Measurements from ENCODE around the gene CMTM2.
"Not testable (repeated sequence)": the region's sequence is repeated elsewhere in the genome, so short reads cannot be mapped to it uniquely, and the experiment has no call there.

CMTM2 gene

GRCh38 chr16:66610111-66610820 lies 31.0 kb downstream of the CMTM2 start:
- no peak for DNase-seq

- not testable (repeated sequence) for DNase-seq
Observed at GRCh38 chr16:66611911-66612310, 32.6 kb downstream of the CMTM2 start.

DNA sequence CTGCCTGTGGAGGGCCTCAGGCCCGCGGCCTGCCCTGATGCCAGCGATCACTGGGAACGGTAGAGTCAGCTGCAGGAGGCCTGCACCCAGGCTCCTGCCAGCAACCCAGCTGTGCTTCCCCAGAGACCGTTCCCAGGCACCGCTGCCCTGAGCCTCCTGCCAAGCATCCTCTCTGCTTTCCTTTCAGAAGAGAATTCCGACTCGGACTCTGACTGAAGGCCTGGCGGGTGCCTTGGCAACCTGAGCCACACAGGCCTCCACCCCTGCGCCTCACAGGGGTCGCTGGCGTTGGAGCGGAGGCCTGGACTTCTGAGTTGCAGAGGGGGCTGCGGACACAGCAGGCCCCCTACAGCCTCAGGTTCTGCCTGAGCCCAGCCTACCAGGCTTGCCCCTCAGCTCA lies 33.2 kb downstream of the CMTM2 start:
- no peak for DNase-seq

- no peak for DNase-seq
Observed at GRCh38 chr16:66614161-66614802, 35.0 kb downstream of the CMTM2 start.

GRCh38 chr16:66616169-66616568 lies 36.9 kb downstream of the CMTM2 start:
- DNase-seq = no peak

DNA sequence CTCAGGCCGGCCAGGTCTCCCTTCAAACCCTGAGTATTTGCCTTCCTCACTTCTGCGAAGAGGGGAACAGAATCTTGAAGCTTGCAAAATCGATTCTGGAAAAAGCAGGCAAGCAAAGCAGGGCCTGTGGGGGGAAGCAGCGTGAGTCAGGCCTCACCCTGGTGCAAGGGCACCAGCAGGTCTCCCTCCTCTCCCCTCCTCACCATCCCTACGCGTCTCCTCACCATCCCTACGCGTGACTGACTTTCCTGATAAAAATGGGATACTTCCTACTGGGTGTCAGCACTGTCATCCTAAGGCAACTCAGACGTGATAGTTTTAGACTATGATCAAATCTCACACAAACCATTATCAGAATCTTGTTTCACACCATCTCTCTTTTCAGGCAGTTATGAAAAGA lies 37.3 kb downstream of the CMTM2 start:
- no peak for DNase-seq

DNA sequence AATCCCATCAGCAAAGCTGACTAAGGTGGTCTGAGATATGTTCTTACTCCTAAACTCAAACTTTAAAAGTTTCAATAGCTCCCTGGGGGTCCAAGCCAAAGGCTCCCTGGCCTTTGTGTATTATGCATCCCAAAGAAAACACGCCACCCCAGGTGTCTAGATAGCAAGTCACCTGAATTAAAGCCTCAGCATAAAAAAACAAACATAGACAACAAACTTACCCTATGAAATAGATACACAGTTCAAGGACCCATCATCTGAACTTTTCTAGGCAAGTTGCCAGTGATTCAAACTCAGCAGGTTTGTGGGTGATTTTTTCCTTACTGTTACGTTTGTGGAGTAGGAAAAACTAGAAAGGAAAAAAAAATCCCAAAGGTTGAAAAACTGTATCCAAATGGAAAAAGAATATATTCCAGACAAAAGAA lies 37.8 kb downstream of the CMTM2 start:
- DNase-seq = no peak

DNA sequence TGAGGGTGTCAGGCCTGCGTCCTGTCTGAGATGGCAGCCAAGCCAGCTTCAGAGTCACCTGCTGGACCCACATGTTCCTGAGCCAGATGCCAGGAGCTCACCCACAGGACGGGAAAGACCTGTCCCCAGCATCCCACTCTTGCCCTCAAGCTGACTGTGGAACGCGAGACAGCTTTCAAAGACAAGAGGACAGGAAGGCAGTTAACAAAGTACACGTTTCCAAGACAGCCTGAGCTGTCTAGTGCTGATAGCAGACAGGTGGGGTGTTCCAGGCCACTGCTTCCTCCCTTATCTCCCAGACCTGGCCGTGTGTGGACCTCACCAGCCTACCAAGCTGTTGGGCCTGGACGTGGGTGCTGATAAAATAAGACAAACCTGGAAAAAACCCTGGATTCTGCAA lies 38.5 kb downstream of the CMTM2 start:
- peak; percentile 6 for DNase-seq

DNA sequence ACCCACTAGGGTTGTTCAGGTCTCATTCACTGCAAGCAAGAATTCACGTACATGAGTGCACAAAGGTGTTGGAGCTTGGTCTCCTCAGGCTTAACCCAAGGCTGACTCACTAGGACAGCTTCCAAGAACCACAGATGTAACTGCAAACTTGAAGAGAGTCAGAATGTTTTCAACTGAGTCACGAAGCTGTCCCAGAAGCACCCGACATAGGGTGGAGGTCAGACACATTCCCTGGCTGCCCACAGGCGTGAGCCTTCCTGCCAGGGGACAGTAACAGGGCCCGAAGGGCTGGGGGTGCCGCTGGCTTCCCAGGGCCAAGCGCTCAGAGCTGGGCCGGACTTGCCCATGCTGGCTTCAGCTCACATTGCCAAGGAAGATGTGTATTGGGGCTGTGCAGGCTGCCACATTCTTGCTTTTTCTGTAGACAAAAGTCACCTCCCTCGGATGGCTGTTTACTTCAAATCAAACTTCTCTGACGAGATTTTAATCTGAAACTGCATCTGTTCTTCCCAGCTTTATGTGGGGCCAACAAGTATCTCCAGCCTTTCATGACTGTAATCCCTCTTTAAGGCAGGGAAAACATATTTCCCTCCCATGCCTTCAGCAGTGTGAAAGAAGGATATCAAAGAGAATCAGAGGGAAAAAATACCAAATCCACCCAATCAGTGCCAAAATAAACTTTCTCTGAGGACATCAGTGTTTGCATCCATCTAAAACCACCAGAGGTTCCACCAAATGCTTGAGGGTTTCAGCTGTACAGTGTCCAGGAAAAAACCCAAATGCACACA lies 39.5 kb downstream of the CMTM2 start:
- DNase-seq = no peak

GRCh38 chr16:66619534-66620428 lies 40.5 kb downstream of the CMTM2 start:
- DNase-seq = no peak

DNA sequence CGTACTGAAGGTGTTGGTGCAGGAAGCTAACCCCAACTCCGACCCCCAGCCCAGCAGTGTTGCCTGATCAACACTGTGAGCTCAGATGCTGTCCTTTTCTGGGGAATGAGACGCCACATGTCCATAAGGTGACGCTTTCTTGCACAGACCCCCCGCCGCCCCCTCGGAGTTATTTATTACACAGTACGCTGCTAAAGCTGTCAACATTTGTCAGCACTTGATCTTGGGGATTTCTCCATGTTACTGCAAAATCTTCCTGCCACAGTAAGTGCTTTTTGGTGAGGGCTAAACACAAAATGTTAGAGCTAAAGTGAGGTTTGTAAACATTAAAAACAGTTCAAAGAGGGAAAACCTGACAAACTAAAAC lies 41.1 kb downstream of the CMTM2 start:
- no peak for DNase-seq

DNA sequence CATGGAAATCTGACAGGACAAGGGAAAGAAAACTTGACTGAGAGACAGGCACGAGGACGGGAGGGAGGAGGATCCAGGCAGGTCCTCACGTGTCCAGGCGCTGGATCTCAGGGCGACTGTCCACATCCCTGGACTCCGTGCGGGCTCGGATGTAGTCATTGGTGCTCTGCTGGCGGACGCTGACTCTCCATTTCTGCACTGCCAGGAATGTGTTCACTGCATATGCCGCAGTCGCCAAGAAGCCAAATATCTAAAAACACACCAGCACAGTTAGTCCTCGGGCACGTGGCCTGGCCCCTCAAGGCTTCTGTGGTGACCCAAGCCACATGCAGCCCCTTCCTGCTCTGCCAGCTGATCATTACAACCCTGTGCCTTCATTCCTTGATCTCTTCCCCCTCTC lies 42.7 kb downstream of the CMTM2 start:
- no peak for DNase-seq

DNA sequence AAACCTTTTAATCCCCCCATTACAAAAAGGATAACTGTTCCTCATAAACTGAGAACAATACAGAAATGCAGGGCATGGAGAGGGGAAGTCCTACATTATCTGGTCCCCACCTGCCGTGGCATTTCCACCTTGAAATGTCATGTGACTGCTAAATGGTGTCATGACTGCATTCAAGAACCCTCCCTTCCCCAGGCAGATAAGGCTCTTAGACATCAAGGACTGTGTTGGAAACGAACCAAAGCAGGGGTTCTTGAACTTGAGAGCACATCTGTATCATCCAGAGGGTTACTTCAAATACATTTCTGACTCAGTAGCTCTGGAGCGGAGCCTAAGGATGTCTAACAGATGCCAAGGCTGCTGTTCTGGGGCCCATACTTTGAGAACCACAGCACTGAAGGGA lies 43.6 kb downstream of the CMTM2 start:
- no peak for DNase-seq

DNA sequence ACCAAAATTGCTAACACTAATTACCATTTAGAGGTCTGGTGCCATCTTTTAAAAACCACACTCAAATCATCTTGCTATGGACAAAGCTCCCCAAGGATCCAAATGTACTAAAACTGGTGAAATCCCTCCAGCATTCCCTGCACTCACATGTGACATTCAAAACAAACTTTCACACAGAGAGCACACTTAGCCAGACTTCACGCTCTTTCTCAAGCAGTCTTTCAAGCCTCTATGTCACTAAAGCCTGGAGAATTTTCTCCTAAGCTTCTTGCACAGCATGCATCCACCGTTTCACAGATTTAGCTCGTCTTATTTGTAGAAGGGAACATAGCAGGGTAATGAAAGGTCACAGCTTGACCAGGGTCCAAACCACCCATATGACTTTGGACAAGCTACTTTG lies 44.5 kb downstream of the CMTM2 start:
- no peak for DNase-seq

GRCh38 chr16:66627611-66628378 lies 48.5 kb downstream of the CMTM2 start:
- not testable (repeated sequence) for DNase-seq

GRCh38 chr16:66629856-66630255 lies 50.6 kb downstream of the CMTM2 start:
- DNase-seq = no peak

DNA sequence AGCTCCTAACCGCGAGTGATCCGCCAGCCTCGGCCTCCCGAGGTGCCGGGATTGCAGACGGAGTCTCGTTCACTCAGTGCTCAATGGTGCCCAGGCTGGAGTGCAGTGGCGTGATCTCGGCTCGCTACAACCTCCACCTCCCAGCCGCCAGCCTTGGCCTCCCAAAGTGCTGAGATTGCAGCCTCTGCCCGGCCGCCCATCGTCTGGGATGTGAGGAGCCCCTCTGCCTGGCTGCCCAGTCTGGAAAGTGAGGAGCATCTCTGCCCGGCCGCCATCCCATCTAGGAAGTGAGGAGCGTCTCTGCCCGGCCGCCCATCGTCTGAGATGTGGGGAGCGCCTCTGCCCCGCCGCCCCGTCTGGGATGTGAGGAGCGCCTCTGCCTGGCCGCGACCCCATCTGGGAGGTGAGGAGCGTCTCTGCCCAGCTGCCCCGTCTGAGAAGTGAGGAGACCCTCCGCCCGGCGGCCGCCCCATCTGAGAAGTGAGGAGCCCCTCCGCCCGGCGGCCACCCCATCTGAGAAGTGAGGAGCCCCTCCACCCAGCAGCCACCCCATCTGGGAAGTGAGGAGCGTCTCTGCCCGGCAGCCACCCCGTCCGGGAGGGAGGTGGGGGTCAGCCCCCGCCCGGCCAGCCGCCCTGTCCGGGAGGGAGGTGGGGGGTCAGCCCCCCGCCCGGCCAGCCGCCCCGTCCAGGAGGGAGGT lies 51.4 kb downstream of the CMTM2 start:
- not testable (repeated sequence) for DNase-seq

DNA sequence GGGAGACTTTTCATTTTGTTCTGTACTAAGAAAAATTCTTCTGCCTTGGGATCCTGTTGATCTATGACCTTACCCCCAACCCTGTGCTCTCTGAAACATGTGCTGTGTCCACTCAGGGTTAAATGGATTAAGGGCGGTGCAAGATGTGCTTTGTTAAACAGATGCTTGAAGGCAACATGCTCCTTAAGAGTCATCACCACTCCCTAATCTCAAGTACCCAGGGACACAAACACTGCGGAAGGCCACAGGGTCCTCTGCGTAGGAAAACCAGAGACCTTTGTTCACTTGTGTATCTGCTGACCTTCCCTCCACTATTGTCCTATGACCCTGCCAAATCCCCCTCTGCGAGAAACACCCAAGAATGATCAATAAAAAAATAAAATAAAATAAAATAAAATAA lies 52.3 kb downstream of the CMTM2 start:
- DNase-seq = not testable (repeated sequence)

- DNase-seq = no peak
Observed at GRCh38 chr16:66634527-66635196, 55.4 kb downstream of the CMTM2 start.

GRCh38 chr16:66635406-66635805 lies 56.1 kb downstream of the CMTM2 start:
- no peak for DNase-seq

DNA sequence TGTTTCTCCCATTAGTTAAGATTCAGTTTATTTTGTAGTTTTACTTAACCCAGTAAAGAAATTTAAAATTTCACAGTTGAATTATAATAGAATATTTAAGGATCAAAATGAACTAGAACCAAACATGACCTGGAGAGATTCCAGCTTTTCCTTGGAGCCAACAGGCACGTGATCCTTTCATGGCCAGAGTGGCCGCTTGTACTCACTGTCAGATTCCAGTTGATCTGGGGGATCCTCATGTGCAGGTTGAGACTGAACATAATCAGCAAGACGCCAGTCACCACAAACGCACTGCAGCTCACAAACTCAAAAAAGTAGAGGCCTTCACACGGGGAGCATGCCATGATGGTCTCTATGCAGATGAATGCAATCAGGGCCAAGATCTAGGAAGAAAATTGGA lies 56.9 kb downstream of the CMTM2 start:
- no peak for DNase-seq

All from NCI-H146 (cell line).